Measurements from ENCODE around the gene CDK14. TPM values are rescaled to one million over a fixed set of nuclear protein-coding genes. Genes with fewer than 3 reads are reported as not detected.

Gene CDK14
- total RNA-seq, 2 donors from 2014 or later, result 1.9 to 4.9 TPM

DNA sequence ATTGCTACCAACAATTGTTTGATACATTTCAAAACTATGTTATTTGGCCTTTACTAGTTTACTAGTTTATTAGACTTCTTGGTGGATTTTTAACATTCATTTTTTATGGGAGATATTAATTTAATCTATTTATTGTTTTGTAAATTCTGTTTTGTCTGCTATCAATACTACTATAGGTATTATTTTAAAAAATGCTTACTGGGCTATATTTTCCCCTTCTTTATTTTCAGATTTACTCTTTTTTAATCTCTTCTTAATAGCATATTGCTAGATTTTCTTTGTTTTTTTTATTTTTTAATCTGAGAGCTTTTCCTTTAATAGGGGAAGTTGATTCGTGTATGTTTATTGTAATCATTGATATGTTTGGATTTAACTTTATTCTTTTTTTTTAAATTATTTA is 147.5 kb downstream of the CDK14 start:
- Histone ChIP-seq H3K9ac (ENCODE audit: low read depth in 2 of 2, low read length in 2 of 2) (no peak overlapping the region), H3K27ac (no peak overlapping the region), H3K27me3 (no peaks in the 10 kb centered on the region), H3K4me1 (no peaks in the 10 kb centered on the region), H3K9me3 (no peaks in the 10 kb centered on the region), H3K4me3 (no peak overlapping the region), H3K36me3 (no peaks in the 10 kb centered on the region)
- DNase-seq, result no peak
- TF ChIP-seq, protein P1, sequence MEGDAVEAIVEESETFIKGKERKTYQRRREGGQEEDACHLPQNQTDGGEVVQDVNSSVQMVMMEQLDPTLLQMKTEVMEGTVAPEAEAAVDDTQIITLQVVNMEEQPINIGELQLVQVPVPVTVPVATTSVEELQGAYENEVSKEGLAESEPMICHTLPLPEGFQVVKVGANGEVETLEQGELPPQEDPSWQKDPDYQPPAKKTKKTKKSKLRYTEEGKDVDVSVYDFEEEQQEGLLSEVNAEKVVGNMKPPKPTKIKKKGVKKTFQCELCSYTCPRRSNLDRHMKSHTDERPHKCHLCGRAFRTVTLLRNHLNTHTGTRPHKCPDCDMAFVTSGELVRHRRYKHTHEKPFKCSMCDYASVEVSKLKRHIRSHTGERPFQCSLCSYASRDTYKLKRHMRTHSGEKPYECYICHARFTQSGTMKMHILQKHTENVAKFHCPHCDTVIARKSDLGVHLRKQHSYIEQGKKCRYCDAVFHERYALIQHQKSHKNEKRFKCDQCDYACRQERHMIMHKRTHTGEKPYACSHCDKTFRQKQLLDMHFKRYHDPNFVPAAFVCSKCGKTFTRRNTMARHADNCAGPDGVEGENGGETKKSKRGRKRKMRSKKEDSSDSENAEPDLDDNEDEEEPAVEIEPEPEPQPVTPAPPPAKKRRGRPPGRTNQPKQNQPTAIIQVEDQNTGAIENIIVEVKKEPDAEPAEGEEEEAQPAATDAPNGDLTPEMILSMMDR (IDR thresholded peaks at IDR 0.05), result no peak
- intact Hi-C loops (cut with DNase I), result no loop called here

DNA sequence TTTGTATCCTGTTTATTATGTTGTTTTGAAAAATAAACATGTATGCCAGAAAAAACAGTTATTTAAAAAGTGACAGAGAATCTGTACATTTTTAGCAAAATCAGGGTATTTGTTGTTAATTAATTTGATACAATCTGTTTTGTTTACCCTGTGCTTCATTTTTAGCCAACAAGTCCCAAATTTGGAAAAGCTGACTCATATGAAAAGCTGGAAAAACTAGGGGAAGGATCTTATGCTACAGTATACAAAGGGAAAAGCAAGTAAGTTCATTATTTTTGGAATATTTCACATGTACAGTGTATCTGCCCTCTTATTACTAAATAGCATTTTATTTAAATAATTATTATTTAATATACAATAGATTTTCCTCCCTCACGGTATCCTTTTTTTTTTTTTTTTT is 151.4 kb downstream of the CDK14 start:
- no peak for DNase-seq
- no peak overlapping the region for H3K27ac ChIP-seq
- no peaks in the 10 kb centered on the region for H3K4me1 ChIP-seq
- H3K9me3 ChIP-seq, result no peaks in the 10 kb centered on the region
- H3K36me3 ChIP-seq, result no peaks in the 10 kb centered on the region
- intact Hi-C loops (cut with DNase I), result no loop called here
- H3K4me3 ChIP-seq, result no peak overlapping the region
- H3K27me3 ChIP-seq, result no peaks in the 10 kb centered on the region
- TF ChIP-seq, protein P1 (IDR thresholded peaks at IDR 0.05), result no peak
- H3K9ac ChIP-seq (ENCODE audit: low read depth in 2 of 2, low read length in 2 of 2), result no peak overlapping the region

DNA sequence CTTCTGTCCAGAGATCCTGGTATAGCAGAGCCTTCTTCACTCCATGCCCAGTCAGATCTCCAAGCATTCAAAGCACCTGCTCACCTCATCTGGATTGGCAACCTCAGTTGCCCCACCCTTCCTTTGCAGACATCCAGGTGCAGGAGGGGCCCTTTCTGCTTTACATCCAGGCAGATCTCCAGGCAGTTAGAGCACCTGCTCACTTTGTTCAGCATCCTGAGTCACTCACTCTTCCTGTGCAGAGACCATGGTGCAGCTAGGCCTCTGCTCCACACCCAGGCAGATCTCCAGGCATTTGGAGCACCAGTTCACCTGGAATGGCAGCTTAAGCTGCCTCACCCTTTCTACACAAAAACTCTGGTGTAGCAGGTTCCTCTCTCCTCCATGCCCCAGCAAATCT is 153.1 kb downstream of the CDK14 start:
- Histone ChIP-seq H3K36me3 (no peaks in the 10 kb centered on the region), H3K4me1 (no peaks in the 10 kb centered on the region), H3K9ac (ENCODE audit: low read depth in 2 of 2, low read length in 2 of 2) (no peak overlapping the region), H3K4me3 (no peak overlapping the region), H3K27ac (no peak overlapping the region), H3K27me3 (no peaks in the 10 kb centered on the region), H3K9me3 (no peaks in the 10 kb centered on the region)
- TF ChIP-seq, protein P1 (IDR thresholded peaks at IDR 0.05), result no peak
- intact Hi-C loops (cut with DNase I), result no loop called here
- no peak for DNase-seq

DNA sequence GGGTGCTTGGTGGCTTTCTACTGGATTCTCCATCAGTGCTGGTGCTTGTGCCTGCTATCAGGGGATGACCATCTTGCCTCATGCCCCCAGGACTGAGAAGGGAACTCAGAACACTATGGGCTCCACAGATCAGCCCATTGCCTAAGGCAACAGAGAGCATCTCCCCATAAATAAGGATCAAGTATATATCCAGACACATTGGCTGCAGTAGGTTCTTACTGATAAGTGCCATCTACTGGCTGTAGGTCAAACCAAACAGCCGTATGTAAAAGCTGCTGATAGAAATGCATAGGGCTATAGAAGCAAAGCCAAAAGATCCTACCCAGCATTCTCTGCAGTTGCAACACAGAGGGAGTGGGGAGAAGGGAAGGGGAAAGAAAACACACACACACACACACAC is 153.7 kb downstream of the CDK14 start:
- intact Hi-C loops (cut with DNase I), result no loop called here
- H3K27me3 ChIP-seq, result no peaks in the 10 kb centered on the region
- no peaks in the 10 kb centered on the region for H3K9me3 ChIP-seq
- DNase-seq, result no peak
- no peaks in the 10 kb centered on the region for H3K4me1 ChIP-seq
- no peak overlapping the region for H3K9ac ChIP-seq (ENCODE audit: low read depth in 2 of 2, low read length in 2 of 2)
- H3K27ac ChIP-seq, result no peak overlapping the region
- TF ChIP-seq, protein P1 (IDR thresholded peaks at IDR 0.05), result no peak
- no peak overlapping the region for H3K4me3 ChIP-seq
- no peaks in the 10 kb centered on the region for H3K36me3 ChIP-seq

DNA sequence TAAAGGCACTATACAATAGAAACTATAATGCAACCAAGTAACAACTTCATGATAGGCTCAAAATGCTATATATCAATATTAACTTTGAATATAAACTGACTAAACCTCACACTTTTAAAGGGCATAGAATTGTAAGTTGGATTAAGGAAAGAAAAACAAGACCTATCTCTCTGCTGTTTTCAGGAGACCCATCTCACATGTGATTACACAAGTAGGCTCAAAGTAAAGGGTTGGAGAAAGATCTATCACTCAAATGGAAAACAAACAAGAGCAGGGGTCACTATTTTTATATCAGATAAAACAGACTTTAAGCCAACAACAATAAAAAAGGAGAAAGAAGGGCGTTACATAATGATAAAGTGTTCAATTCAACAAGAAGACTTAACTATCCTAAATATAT is 155.5 kb downstream of the CDK14 start:
- intact Hi-C loops (cut with DNase I), result no loop called here
- TF ChIP-seq, protein P1 (IDR thresholded peaks at IDR 0.05), result no peak
- no peaks in the 10 kb centered on the region for H3K36me3 ChIP-seq
- H3K9ac ChIP-seq (ENCODE audit: low read depth in 2 of 2, low read length in 2 of 2), result no peak overlapping the region
- no peaks in the 10 kb centered on the region for H3K9me3 ChIP-seq
- H3K4me1 ChIP-seq, result no peaks in the 10 kb centered on the region
- no peaks in the 10 kb centered on the region for H3K27me3 ChIP-seq
- no peak overlapping the region for H3K4me3 ChIP-seq
- DNase-seq, result no peak
- H3K27ac ChIP-seq, result no peak overlapping the region

DNA sequence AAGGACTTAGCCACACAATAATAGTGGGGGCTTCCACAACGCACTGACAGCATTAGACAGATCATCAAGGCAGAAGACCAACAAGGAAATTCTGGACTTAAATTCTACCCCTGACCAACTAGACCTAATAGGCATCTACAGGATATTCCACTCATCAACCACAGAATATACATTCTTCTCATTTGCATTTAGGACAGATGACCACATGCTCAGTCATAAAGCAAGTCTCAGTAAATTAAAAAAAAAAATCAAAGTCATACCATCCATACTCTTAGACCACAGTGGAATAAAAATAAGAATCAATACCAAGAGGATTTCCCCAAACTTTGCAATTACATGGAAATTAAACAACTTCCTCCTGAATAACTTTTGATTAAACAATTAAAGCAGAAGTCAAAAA is 155.9 kb downstream of the CDK14 start:
- no peak for DNase-seq
- Histone ChIP-seq H3K9ac (ENCODE audit: low read depth in 2 of 2, low read length in 2 of 2) (no peak overlapping the region), H3K4me1 (no peaks in the 10 kb centered on the region), H3K36me3 (no peaks in the 10 kb centered on the region), H3K9me3 (no peaks in the 10 kb centered on the region), H3K27ac (no peak overlapping the region), H3K27me3 (no peaks in the 10 kb centered on the region), H3K4me3 (no peak overlapping the region)
- TF ChIP-seq, protein P1 (IDR thresholded peaks at IDR 0.05), result no peak
- intact Hi-C loops (cut with DNase I), result no loop called here

Measured in colonic mucosa (tissue), 4 donors.